GM12878 (cell line): Measurements from ENCODE around the gene SH2B3. TPM values are rescaled to one million over a fixed set of nuclear protein-coding genes. Genes with fewer than 3 reads are reported as not detected.

ENCODE experiments used
- CBFB ChIP-seq: IDR thresholded peaks from 2 replicates; pipeline ENCODE4 v1.6.1; 2016; ENCODE audit warnings: antibody characterized with exemption, low read depth
- CBX3 ChIP-seq: fragments of 200-600 bp; sonication (generic); IDR thresholded peaks from 2 replicates; pipeline ENCODE4 v1.6.1; 2016; ENCODE audit warnings: low read depth, borderline replicate concordance
- ETV6 ChIP-seq, 2 experiments: fragments of 450-650 bp in 1 of 2; IDR thresholded peaks in 1 of 2; conservative IDR thresholded peaks in 1 of 2; 2 replicates each; pipeline ENCODE4 v1.6.1; 2014; ENCODE audit warnings: antibody characterized with exemption in 1 of 2, borderline replicate concordance in 1 of 2, low read depth in 1 of 2, mild to moderate bottlenecking in 1 of 2, moderate library complexity in 1 of 2
- GATAD2B ChIP-seq: fragments of 450-650 bp; conservative IDR thresholded peaks from 2 replicates; pipeline ENCODE4 v1.6.1; 2017; ENCODE audit warnings: low read depth, mild to moderate bottlenecking, moderate library complexity
- HDGF ChIP-seq: fragments of 450-650 bp; IDR thresholded peaks from 2 replicates; pipeline ENCODE4 v1.6.1; 2016; ENCODE audit warnings: antibody characterized with exemption
- IKZF1 ChIP-seq: fragments of 450-650 bp; conservative IDR thresholded peaks from 2 replicates; pipeline ENCODE4 v1.6.1; 2017; ENCODE audit warnings: antibody characterized with exemption, mild to moderate bottlenecking
- MEF2A ChIP-seq: IDR thresholded peaks from 2 replicates; pipeline ENCODE4 v1.6.1; 2011; ENCODE audit warnings: low read depth, mild to moderate bottlenecking, low read length, moderate library complexity; ENCODE audit not compliant: insufficient read depth
- RAD21 ChIP-seq: IDR thresholded peaks from 2 replicates; pipeline ENCODE4 v1.6.1; 2011; ENCODE audit warnings: mild to moderate bottlenecking, low read depth, low read length, moderate library complexity; ENCODE audit not compliant: insufficient read depth
- RB1 ChIP-seq: fragments of 450-650 bp; formaldehyde crosslinking; IDR thresholded peaks from 2 replicates; pipeline ENCODE4 v1.6.1; 2017; ENCODE audit warnings: mild to moderate bottlenecking, borderline replicate concordance
- RBBP5 ChIP-seq: fragments of 200-600 bp; sonication (generic); conservative IDR thresholded peaks from 2 replicates; pipeline ENCODE4 v1.6.1; 2016
- SPI1 ChIP-seq: IDR thresholded peaks from 2 replicates; pipeline ENCODE4 v1.6.1; 2011; ENCODE audit warnings: low read depth, mild to moderate bottlenecking, low read length, moderate library complexity, borderline replicate concordance; ENCODE audit not compliant: insufficient read depth
- SRF ChIP-seq, 2 experiments: IDR thresholded peaks; 2 replicates each; pipeline ENCODE4 v1.6.1; 2011; ENCODE audit warnings: low read depth in 2 of 2, low read length in 2 of 2, mild to moderate bottlenecking in 1 of 2, moderate library complexity in 1 of 2
- SUPT20H ChIP-seq: IDR thresholded peaks from 2 replicates; pipeline ENCODE4 v1.6.1; 2011; ENCODE audit warnings: low read depth, mild to moderate bottlenecking, low read length, moderate library complexity, borderline replicate concordance; ENCODE audit not compliant: control insufficient read depth
- TCF7 ChIP-seq: IDR thresholded peaks from 2 replicates; pipeline ENCODE4 v1.6.1; 2014; ENCODE audit warnings: antibody characterized with exemption, borderline replicate concordance
- ZBED1 ChIP-seq: IDR thresholded peaks from 2 replicates; pipeline ENCODE4 v1.6.1; 2016; ENCODE audit warnings: borderline replicate concordance
- ZNF207 ChIP-seq: fragments of 450-650 bp; IDR thresholded peaks from 2 replicates; pipeline ENCODE4 v1.6.1; 2014; ENCODE audit warnings: antibody characterized with exemption, mild to moderate bottlenecking, borderline replicate concordance
- ZSCAN29 ChIP-seq: fragments of 450-650 bp; IDR thresholded peaks from 2 replicates; pipeline ENCODE4 v1.6.1; 2017; ENCODE audit warnings: mild to moderate bottlenecking, moderate library complexity
- polyA plus RNA-seq, 11 experiments: library from polyadenylated mRNA; depleted of rRNA in 4 of 11; unstranded in 6 of 11; stranded (reverse) in 5 of 11; fragments of >200 nt; fragmentation: Nextera tagmentation in 4 of 11; fragmentation: Illumina TruSeq in 1 of 11; extraction: Ambion mirVana in 4 of 11; extraction: Trizol in 1 of 11; gene quantifications; 1 replicate in 1 of 11; 2 replicates in 10 of 11; pipeline versions ENCODE4 v1.2.1 to v1.2.3, GENCODE V29; 2011 to 2016; ENCODE audit warnings: inconsistent platforms in 2 of 11, missing spikeins in 2 of 11, low read depth in 1 of 11
- total RNA-seq, 4 experiments: library from RNA; depleted of rRNA in 3 of 4; stranded (reverse); fragments of >200 nt in 3 of 4; fragmentation: Illumina TruSeq in 1 of 4; extraction: Trizol in 1 of 4; gene quantifications; 2 replicates each; pipeline versions ENCODE4 v1.2.1 to v1.2.3, GENCODE V29; 2013 to 2021
- TF ChIP-seq, protein P1 (sequence below): fragments of 450-650 bp; IDR thresholded peaks from 2 replicates; pipeline ENCODE4 v1.6.1; 2017; ENCODE audit warnings: antibody characterized with exemption, mild to moderate bottlenecking, moderate library complexity
- TF ChIP-seq, protein P2 (sequence below): IDR thresholded peaks from 2 replicates; pipeline ENCODE4 v1.6.1; 2011; ENCODE audit warnings: borderline replicate concordance, low read depth, mild to moderate bottlenecking, moderate library complexity, low read length; ENCODE audit not compliant: insufficient read depth, poor library complexity, severe bottlenecking
- TF ChIP-seq, protein P3 (sequence below): fragments of 150-350 bp; IDR thresholded peaks from 2 replicates; pipeline ENCODE4 v1.6.1; 2014; ENCODE audit warnings: mild to moderate bottlenecking, low read depth, low read length
- TF ChIP-seq, protein P4 (sequence below): fragments of 450-650 bp; IDR thresholded peaks from 2 replicates; pipeline ENCODE4 v1.6.1; 2018; ENCODE audit warnings: mild to moderate bottlenecking, low read depth, moderate library complexity; ENCODE audit not compliant: partially characterized antibody

Gene SH2B3
- total and polyA plus RNA-seq, 10 of the 15 experiments (the other 5 are each of a cell fraction or from before 2014, with no cell fraction given), result 5.8 to 46.4 (median 23.3) TPM

DNA sequence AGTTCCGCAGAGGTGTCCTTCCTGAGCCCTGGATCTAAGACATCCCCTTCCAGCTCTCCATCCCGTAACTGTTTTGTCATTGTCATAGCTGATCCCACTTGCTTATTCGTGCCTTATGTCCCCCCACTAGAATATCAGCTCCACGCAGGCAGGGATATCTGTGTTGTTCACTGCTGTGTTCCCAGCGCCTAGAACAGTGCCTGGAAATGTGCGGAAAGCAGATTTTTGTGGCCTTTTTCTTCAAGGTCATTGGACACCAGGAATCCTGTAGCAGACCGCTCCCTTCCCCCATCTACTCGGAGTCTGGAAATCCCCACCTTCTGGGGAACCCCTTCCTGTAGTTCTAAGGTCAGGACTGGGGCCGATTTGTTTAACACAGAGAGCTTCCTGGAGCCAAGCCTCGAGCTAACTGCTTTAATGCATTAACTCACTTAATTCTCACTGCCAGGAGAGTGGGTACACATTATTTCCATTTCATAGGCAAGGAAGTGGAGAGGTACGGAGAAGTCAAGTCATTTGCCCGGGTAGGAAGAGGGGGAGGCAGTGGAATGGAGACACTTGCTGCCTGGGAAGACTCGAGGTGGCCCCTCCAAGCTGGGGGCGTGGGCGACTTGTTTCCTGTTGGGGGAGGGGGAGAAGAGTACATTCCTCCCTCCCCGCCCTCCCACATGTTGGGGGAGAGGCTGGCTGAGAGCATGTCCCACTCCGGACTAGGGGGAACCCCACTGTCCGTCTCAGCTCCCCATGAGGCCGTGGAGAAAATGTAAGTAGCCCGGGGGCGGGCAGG lies 1.2 kb upstream of the SH2B3 start (continued):
- TF ChIP-seq RAD21 (no peak), SPI1 (no peak), ZBED1 (peak; percentile 71; the same call in 1 of the 2 replicates), RB1 (0 out of 2 replicates have a peak, but pooled peaks have one; percentile 13), ZNF207 (no peak; the same call in 1 of the 2 replicates), GATAD2B (no peak; the same call in 1 of the 2 replicates), SUPT20H (no peak), MEF2A (no peak), IKZF1 (peak; percentile 62), TCF7 (peak; percentile 66; the same call in 1 of the 2 replicates), HDGF (no peak), ETV6 (conservative IDR thresholded peaks at IDR 0.05 in 1 of 2, IDR thresholded peaks at IDR 0.05 in 1 of 2; ENCODE audit: borderline replicate concordance in 1 of 2, low read depth in 1 of 2) (peak in 1 of 2 experiments; percentile 25; a peak in 1 of 4 replicates), CBX3 (no peak), ZSCAN29 (no peak), SRF (IDR thresholded peaks at IDR 0.05; ENCODE audit: low read depth in 2 of 2, low read length in 2 of 2) (no peak), CBFB (peak; percentile 24; the same call in 1 of the 2 replicates), RBBP5 (peak; percentile 86; the same call in 1 of the 2 replicates)
- TF ChIP-seq, protein P1, sequence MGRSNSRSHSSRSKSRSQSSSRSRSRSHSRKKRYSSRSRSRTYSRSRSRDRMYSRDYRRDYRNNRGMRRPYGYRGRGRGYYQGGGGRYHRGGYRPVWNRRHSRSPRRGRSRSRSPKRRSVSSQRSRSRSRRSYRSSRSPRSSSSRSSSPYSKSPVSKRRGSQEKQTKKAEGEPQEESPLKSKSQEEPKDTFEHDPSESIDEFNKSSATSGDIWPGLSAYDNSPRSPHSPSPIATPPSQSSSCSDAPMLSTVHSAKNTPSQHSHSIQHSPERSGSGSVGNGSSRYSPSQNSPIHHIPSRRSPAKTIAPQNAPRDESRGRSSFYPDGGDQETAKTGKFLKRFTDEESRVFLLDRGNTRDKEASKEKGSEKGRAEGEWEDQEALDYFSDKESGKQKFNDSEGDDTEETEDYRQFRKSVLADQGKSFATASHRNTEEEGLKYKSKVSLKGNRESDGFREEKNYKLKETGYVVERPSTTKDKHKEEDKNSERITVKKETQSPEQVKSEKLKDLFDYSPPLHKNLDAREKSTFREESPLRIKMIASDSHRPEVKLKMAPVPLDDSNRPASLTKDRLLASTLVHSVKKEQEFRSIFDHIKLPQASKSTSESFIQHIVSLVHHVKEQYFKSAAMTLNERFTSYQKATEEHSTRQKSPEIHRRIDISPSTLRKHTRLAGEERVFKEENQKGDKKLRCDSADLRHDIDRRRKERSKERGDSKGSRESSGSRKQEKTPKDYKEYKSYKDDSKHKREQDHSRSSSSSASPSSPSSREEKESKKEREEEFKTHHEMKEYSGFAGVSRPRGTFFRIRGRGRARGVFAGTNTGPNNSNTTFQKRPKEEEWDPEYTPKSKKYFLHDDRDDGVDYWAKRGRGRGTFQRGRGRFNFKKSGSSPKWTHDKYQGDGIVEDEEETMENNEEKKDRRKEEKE, result no peak
- TF ChIP-seq, protein P2, sequence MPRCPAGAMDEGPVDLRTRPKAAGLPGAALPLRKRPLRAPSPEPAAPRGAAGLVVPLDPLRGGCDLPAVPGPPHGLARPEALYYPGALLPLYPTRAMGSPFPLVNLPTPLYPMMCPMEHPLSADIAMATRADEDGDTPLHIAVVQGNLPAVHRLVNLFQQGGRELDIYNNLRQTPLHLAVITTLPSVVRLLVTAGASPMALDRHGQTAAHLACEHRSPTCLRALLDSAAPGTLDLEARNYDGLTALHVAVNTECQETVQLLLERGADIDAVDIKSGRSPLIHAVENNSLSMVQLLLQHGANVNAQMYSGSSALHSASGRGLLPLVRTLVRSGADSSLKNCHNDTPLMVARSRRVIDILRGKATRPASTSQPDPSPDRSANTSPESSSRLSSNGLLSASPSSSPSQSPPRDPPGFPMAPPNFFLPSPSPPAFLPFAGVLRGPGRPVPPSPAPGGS, result no peak
- TF ChIP-seq, protein P3, sequence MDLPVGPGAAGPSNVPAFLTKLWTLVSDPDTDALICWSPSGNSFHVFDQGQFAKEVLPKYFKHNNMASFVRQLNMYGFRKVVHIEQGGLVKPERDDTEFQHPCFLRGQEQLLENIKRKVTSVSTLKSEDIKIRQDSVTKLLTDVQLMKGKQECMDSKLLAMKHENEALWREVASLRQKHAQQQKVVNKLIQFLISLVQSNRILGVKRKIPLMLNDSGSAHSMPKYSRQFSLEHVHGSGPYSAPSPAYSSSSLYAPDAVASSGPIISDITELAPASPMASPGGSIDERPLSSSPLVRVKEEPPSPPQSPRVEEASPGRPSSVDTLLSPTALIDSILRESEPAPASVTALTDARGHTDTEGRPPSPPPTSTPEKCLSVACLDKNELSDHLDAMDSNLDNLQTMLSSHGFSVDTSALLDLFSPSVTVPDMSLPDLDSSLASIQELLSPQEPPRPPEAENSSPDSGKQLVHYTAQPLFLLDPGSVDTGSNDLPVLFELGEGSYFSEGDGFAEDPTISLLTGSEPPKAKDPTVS, result no peak
- TF ChIP-seq, protein P4, sequence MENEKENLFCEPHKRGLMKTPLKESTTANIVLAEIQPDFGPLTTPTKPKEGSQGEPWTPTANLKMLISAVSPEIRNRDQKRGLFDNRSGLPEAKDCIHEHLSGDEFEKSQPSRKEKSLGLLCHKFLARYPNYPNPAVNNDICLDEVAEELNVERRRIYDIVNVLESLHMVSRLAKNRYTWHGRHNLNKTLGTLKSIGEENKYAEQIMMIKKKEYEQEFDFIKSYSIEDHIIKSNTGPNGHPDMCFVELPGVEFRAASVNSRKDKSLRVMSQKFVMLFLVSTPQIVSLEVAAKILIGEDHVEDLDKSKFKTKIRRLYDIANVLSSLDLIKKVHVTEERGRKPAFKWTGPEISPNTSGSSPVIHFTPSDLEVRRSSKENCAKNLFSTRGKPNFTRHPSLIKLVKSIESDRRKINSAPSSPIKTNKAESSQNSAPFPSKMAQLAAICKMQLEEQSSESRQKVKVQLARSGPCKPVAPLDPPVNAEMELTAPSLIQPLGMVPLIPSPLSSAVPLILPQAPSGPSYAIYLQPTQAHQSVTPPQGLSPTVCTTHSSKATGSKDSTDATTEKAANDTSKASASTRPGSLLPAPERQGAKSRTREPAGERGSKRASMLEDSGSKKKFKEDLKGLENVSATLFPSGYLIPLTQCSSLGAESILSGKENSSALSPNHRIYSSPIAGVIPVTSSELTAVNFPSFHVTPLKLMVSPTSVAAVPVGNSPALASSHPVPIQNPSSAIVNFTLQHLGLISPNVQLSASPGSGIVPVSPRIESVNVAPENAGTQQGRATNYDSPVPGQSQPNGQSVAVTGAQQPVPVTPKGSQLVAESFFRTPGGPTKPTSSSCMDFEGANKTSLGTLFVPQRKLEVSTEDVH, result no peak
